B cell (primary cell): ENCODE data around the gene AMMECR1L.
"Not testable (repeated sequence)": the region's sequence is repeated elsewhere in the genome, so short reads cannot be mapped to it uniquely, and the experiment has no call there.

Source experiments
- CTCF ChIP-seq: fragments of 200-600 bp; IDR thresholded peaks from one replicate; pipeline ENCODE4 v1.8.0; 2022; ENCODE audit warnings: antibody characterized with exemption, mild to moderate bottlenecking
- EZH2 ChIP-seq: IDR thresholded peaks from 2 replicates; pipeline ENCODE4 v1.6.1; 2012; ENCODE audit warnings: borderline replicate concordance, low read depth, mild to moderate bottlenecking, moderate library complexity, low read length; ENCODE audit not compliant: insufficient read depth, poor library complexity, severe bottlenecking

- TF ChIP-seq CTCF, result peak; percentile 16
- TF ChIP-seq EZH2, result not testable (repeated sequence)
Observed at GRCh38 chr2:127884861-127885740, 655 bp downstream of the AMMECR1L start.
